Gastroesophageal sphincter (tissue), 4 donors: ENCODE results near the gene NPLOC4. TPM values are rescaled to one million over a fixed set of nuclear protein-coding genes. Genes with fewer than 3 reads are reported as not detected.

Experiments
- ATAC-seq: fragments of 150-250 bp; one replicate; pipeline ENCODE4 v1.9.1; 2016; ENCODE audit warnings: mild to moderate bottlenecking, moderate library complexity
- H3K27ac ChIP-seq, 4 donors: fragments of 200-600 bp; sonication (generic) in 3 of 4; 1 replicate in 3 of 4; 2 replicates in 1 of 4; pipeline ENCODE4 v1.5.1; 2016 to 2019
- H3K27me3 ChIP-seq: fragments of 200-600 bp; sonication (generic); one replicate; pipeline ENCODE4 v1.5.1; 2019
- H3K36me3 ChIP-seq, 2 donors: fragments of 200-600 bp; sonication (generic); one replicate each; pipeline ENCODE4 v1.5.1; 2019; ENCODE audit warnings: control low read depth in 1 of 2
- H3K4me1 ChIP-seq, 3 donors: fragments of 200-600 bp; sonication (generic); 1 replicate in 2 of 3; 2 replicates in 1 of 3; pipeline ENCODE4 v1.5.1; 2016 to 2019; ENCODE audit warnings: control low read depth in 2 of 3
- H3K4me3 ChIP-seq, 2 donors: fragments of 200-600 bp; sonication (generic); one replicate each; pipeline ENCODE4 v1.5.1; 2019; ENCODE audit warnings: mild to moderate bottlenecking in 1 of 2, moderate library complexity in 1 of 2
- H3K9me3 ChIP-seq, 3 donors: fragments of 200-600 bp; sonication (generic); one replicate each; pipeline ENCODE4 v1.5.1; 2017 to 2019; ENCODE audit warnings: control low read depth in 2 of 3
- CTCF ChIP-seq, 4 experiments: fragments of 200-600 bp in 2 of 4; fragments of 450-650 bp in 2 of 4; sonication (generic) in 1 of 4; IDR thresholded peaks; one replicate each; pipeline ENCODE4 v1.5.1; 2017 to 2019; ENCODE audit warnings: antibody characterized with exemption in 4 of 4, mild to moderate bottlenecking in 2 of 4, moderate library complexity in 2 of 4
- EP300 ChIP-seq: sonication (generic); formaldehyde crosslinking; IDR thresholded peaks from one replicate; pipeline ENCODE4 v1.6.1; 2017; ENCODE audit warnings: antibody characterized with exemption, mild to moderate bottlenecking
- POLR2A ChIP-seq, 2 donors: fragments of 450-650 bp; IDR thresholded peaks; one replicate each; pipeline ENCODE4 v1.6.1; 2017; ENCODE audit warnings: antibody characterized with exemption in 2 of 2, mild to moderate bottlenecking in 2 of 2, moderate library complexity in 1 of 2
- POLR2AphosphoS5 ChIP-seq: sonication (generic); formaldehyde crosslinking; IDR thresholded peaks from one replicate; pipeline ENCODE4 v1.6.1; 2017; ENCODE audit warnings: antibody characterized with exemption
- WGBS, 2 donors: methylation state at CpG; one replicate each; pipeline ENCODE4 v1.1.5; 2018; ENCODE audit warnings: low coverage in 1 of 2; 5-methylcytosine and 5-hydroxymethylcytosine counted together
- small RNA-seq, 4 donors: library from RNA; depleted of rRNA; stranded (forward); fragments of <200 nt; gene quantifications; one replicate each; pipeline ENCODE3, GENCODE V24; 2016
- total RNA-seq, 4 donors: library from RNA; depleted of rRNA; stranded (reverse); fragments of >200 nt; gene quantifications; one replicate each; pipeline ENCODE4 v1.1.0, GENCODE V29; 2016

The NPLOC4 gene
- total RNA-seq, 4 donors from 2014 or later = 49.5 to 83.8 (median 58.0) TPM

DNA sequence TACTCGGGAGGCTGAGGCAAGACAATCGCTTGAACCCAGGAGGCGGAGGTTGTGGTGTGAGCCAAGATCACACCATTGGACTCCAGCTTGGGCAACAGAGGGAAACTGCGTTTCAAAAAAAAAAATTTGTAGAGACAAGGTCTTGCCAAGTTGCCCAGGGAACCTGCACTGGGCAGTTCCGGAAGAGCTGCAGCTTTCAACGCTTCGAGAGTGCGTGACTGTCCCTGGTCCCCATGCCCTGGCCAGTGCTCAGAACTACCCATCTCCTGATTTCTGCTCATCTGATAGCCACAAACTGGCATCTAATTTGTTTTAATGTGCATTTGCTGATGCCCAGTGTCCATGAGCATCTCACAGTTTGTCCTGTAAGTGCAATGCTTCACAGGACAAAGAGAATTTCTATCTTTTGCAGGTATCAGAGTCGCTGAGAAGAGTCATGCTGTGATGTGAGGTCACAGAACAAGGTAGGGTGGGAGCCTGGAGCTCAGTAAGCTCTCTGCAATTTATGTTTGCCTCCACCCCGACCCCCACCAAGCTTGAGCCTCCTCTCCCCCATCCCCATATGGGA, 128.2 kb downstream of the NPLOC4 start:
- peak; percentile 30 for TF ChIP-seq POLR2AphosphoS5
- TF ChIP-seq POLR2A (IDR thresholded peaks at IDR 0.05) = peak in 1 of 2 donors; percentile 13
- TF ChIP-seq EP300 = no peak
- TF ChIP-seq CTCF (IDR thresholded peaks at IDR 0.05) = no peak
- Histone ChIP-seq H3K4me3 (peak overlapping the region; percentile 70 to 83), H3K4me1 (peaks cover 0 to 25% (median 6%) of the 10 kb centered on the region in 3 donors), H3K9me3 (no peaks in the 10 kb centered on the region), H3K36me3 (peaks cover 0 to 40% of the 10 kb centered on the region in 2 donors), H3K27ac (peak overlapping the region in 3 of 4 donors; percentile 96 to 100 (median 99)), H3K27me3 (no peaks in the 10 kb centered on the region)
- no peak for ATAC-seq
- 27 to 39% methylated on average over 7 to 9 of the region's 10 CpGs for WGBS, 2 donors

Small RNAs within 50 kb of the gene (small RNA-seq; reads per million reads assigned to genes)
- 0 reads per million in 4 donors for gene RF00019

Other genes with a start within 250 kb of the NPLOC4 start
- gene BAHCC1, start 241.7 kb downstream of the NPLOC4 start, total RNA-seq = 10 to 100 TPM; 17.5 to 34.3 (median 19.5) TPM
- gene ACTG1, start 124.3 kb downstream of the NPLOC4 start, total RNA-seq = 1,000 to 10,000 TPM in 3 of 4 donors, 100 to 1,000 TPM in 1; 829 to 1,848 (median 1,550) TPM
- gene FSCN2, start 108.7 kb downstream of the NPLOC4 start, total RNA-seq = 1 to 10 TPM in 2 of 4 donors, under 1 TPM in 2; 0.49 to 2.1 (median 1.0) TPM
- gene FAAP100, start 84.8 kb downstream of the NPLOC4 start, total RNA-seq = 10 to 100 TPM; 14.6 to 32.1 (median 20.7) TPM
- gene TSPAN10, start 84 bp upstream of the NPLOC4 start, total RNA-seq = under 1 TPM in 3 of 4 donors, not detected in 1; 0.27 to 0.89 (median 0.30) TPM
- under 1 TPM in 1 of 4 donors, not detected in 3; 0.62 TPM for gene PDE6G, start 19.4 kb upstream of the NPLOC4 start, total RNA-seq
- gene OXLD1, start 29.5 kb upstream of the NPLOC4 start, total RNA-seq = 10 to 100 TPM; 19.4 to 31.8 (median 25.3) TPM
- gene CCDC137, start 29.6 kb upstream of the NPLOC4 start, total RNA-seq = 10 to 100 TPM in 2 of 4 donors, 1 to 10 TPM in 2; 8.2 to 16.1 (median 11.4) TPM
- 10 to 100 TPM; 26.2 to 52.8 (median 30.2) TPM for gene ARL16, start 46.7 kb upstream of the NPLOC4 start, total RNA-seq
- 10 to 100 TPM; 51.5 to 90.5 (median 66.6) TPM for gene HGS, start 46.9 kb upstream of the NPLOC4 start, total RNA-seq
- gene MRPL12, start 66.3 kb upstream of the NPLOC4 start, total RNA-seq = 10 to 100 TPM; 27.5 to 42.9 (median 29.3) TPM
- gene SLC25A10, start 75.2 kb upstream of the NPLOC4 start, total RNA-seq = 1 to 10 TPM; 3.0 to 8.8 (median 5.0) TPM
- under 1 TPM in 1 of 4 donors, not detected in 3; 0.47 TPM for gene GCGR, start 167.0 kb upstream of the NPLOC4 start, total RNA-seq
- 100 to 1,000 TPM in 1 of 4 donors, 10 to 100 TPM in 3; 70.4 to 131 (median 85.9) TPM for gene MCRIP1, start 196.2 kb upstream of the NPLOC4 start, total RNA-seq
- not detected for gene PPP1R27, start 197.9 kb upstream of the NPLOC4 start, total RNA-seq
- gene P4HB, start 223.4 kb upstream of the NPLOC4 start, total RNA-seq = 100 to 1,000 TPM; 257 to 365 (median 324) TPM
- gene ARHGDIA, start 234.2 kb upstream of the NPLOC4 start, total RNA-seq = 100 to 1,000 TPM; 120 to 219 (median 169) TPM